Subcutaneous abdominal adipose tissue (tissue), 5 donors: Measurements from ENCODE around the gene VAT1L.

Experiments used
- H3K27ac ChIP-seq: one replicate; pipeline ENCODE4 v1.7.0; 2013; ENCODE audit warnings: low read depth, mild to moderate bottlenecking, inconsistent platforms, low read length, moderate library complexity
- H3K27me3 ChIP-seq, 5 donors: one replicate each; pipeline ENCODE4 v1.7.0; 2013; ENCODE audit warnings: low read length in 5 of 5, inconsistent platforms in 1 of 5; ENCODE audit not compliant: control insufficient read depth in 5 of 5, insufficient read depth in 4 of 5
- H3K36me3 ChIP-seq, 5 donors: one replicate each; pipeline ENCODE4 v1.7.0; 2013; ENCODE audit warnings: low read length in 5 of 5; ENCODE audit not compliant: control insufficient read depth in 5 of 5, insufficient read depth in 5 of 5
- H3K4me1 ChIP-seq, 5 donors: one replicate each; pipeline ENCODE4 v1.7.0; 2013; ENCODE audit warnings: low read length in 5 of 5, mild to moderate bottlenecking in 3 of 5, moderate library complexity in 1 of 5; ENCODE audit not compliant: control insufficient read depth in 5 of 5, insufficient read depth in 5 of 5
- H3K4me3 ChIP-seq, 5 donors: one replicate each; pipeline ENCODE4 v1.7.0; 2013; ENCODE audit warnings: low read length in 5 of 5, low read depth in 1 of 5
- H3K9ac ChIP-seq, 5 donors: one replicate each; pipeline ENCODE4 v1.7.0; 2013; ENCODE audit warnings: low read length in 5 of 5, mild to moderate bottlenecking in 4 of 5, moderate library complexity in 3 of 5
- H3K9me3 ChIP-seq, 5 donors: one replicate each; pipeline ENCODE4 v1.7.0; 2013; ENCODE audit warnings: low read length in 5 of 5; ENCODE audit not compliant: control insufficient read depth in 5 of 5
- donor health status: healthy.
- donor health status: healthy.
- donor health status: healthy.
- donor health status: healthy.
- donor health status: healthy.

The VAT1L gene

GRCh38 chr16:77897831-77898605 lies 109.7 kb downstream of the VAT1L start:
- no peaks in the 10 kb centered on the region for H3K36me3 ChIP-seq
- no peak overlapping the region for H3K4me3 ChIP-seq
- no peak overlapping the region for H3K9ac ChIP-seq
- H3K27me3 ChIP-seq, result no peaks in the 10 kb centered on the region
- no peaks in the 10 kb centered on the region for H3K9me3 ChIP-seq
- H3K4me1 ChIP-seq, result no peaks in the 10 kb centered on the region
- H3K27ac ChIP-seq, result no peak overlapping the region

GRCh38 chr16:77898671-77899211 lies 110.4 kb downstream of the VAT1L start:
- Histone ChIP-seq H3K9ac (no peak overlapping the region), H3K4me1 (no peaks in the 10 kb centered on the region), H3K36me3 (no peaks in the 10 kb centered on the region), H3K4me3 (no peak overlapping the region), H3K27ac (no peak overlapping the region), H3K9me3 (no peaks in the 10 kb centered on the region), H3K27me3 (no peaks in the 10 kb centered on the region)

- Histone ChIP-seq H3K36me3 (no peaks in the 10 kb centered on the region), H3K27me3 (no peaks in the 10 kb centered on the region), H3K4me3 (no peak overlapping the region), H3K4me1 (no peaks in the 10 kb centered on the region), H3K9me3 (no peaks in the 10 kb centered on the region), H3K9ac (no peak overlapping the region), H3K27ac (no peak overlapping the region)
These were observed 111.1 kb downstream of the VAT1L start for GRCh38 chr16:77899416-77899815.

DNA sequence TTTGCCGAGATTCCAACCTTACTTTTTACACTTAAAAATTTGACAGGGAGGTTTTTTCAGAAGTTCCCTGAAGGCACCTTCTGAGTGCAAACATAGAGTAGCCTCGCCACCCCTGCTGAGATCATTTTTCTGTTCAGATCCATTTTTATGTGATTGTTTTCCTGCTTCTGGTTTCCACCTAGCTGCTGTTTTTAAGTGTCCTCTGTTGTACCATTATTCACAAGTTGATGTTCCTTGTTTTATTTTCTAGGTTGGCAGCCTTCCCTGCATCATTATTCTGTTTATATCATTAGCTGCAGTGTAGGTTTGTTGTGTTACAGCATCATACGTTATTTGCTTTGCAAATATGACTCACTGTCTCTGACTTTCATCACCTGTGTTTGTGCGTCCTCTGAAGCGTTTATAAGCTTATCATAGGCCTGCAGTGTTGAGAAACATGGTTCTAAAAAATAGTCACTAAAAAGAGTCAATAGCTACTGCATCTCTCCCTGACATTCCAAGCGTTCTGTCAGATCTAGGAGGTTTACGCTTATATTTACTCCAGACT lies 117.1 kb downstream of the VAT1L start:
- H3K27ac ChIP-seq, result no peak overlapping the region
- no peak overlapping the region for H3K4me3 ChIP-seq
- H3K9me3 ChIP-seq, result no peaks in the 10 kb centered on the region
- peaks cover 0 to 4% (median 0%) of the 10 kb centered on the region in 5 donors for H3K27me3 ChIP-seq
- H3K9ac ChIP-seq, result no peak overlapping the region
- H3K36me3 ChIP-seq, result no peaks in the 10 kb centered on the region
- no peaks in the 10 kb centered on the region for H3K4me1 ChIP-seq

DNA sequence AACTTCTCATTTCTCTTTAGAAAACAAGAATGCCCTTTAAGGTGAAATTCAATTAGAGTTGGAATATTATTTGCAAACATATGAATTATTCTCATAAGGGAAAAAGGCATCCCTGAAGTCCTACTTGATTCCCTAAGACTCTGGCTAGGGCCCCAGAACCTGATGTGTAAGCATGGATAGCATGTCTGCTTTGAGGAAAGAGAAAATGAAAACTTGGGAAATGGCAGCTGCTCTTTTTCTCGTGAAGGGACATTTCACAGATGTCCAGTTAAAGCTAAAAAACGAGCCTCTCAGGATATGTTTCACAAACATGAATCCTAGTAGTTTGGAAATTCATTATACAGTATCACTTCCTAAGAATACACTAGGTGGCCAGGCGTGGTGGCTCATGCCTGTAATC lies 121.7 kb downstream of the VAT1L start:
- Histone ChIP-seq H3K4me3 (no peak overlapping the region), H3K9me3 (no peaks in the 10 kb centered on the region)

DNA sequence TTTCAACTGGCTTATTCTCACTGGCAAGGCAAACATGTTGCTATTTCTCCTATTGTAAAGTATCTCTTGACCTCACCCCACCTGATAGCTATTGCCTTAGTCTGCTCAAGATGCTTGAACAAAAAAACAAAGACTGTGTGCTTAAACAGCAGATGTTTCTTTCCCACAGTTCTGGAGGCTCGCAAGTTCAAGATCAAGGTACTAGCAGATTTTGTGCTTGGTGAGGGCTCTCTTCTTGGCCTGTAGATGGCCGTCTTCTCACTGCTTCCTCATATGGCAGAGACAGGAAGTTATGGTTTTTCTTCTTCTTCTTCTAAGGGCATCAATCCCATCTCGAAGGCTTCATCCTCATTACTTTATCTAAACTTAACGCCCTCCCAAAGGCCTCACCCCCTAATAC lies 124.3 kb downstream of the VAT1L start:
- Histone ChIP-seq H3K4me1 (no peaks in the 10 kb centered on the region), H3K9ac (no peak overlapping the region)

More for the DNA sequence above, 121.7 kb downstream of the VAT1L start:
- Histone ChIP-seq H3K27ac (no peak overlapping the region), H3K4me1 (no peaks in the 10 kb centered on the region), H3K36me3 (no peaks in the 10 kb centered on the region), H3K9ac (no peak overlapping the region), H3K27me3 (peaks cover 0 to 4% (median 0%) of the 10 kb centered on the region in 5 donors)

DNA sequence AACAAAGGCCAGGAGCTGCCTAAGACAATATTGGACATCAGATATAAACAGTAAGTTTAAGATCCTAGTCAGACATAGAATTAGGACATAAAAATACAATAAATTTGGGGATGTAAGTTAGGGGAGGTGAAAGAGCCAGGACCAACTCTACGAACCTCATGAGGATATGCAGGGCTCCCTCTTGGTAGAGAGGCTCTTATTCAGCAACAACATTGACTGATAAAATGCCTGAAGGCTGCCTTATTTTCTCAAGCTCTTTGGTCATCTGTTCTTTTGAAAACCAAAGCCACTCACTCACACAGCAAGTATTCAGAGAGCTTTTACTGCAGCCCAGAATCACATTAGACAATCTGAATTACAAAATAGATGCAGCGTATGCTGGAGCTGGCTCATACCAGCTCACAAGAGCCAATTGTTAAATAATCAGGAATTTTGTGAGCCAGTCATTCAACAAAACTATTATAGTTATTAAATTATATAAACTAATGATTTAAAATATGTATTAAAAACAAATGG lies 125.4 kb downstream of the VAT1L start:
- Histone ChIP-seq H3K27me3 (peaks cover 0 to under 1% (median 0%) of the 10 kb centered on the region in 5 donors), H3K36me3 (no peaks in the 10 kb centered on the region), H3K4me1 (no peaks in the 10 kb centered on the region), H3K27ac (no peak overlapping the region), H3K9ac (no peak overlapping the region), H3K9me3 (no peaks in the 10 kb centered on the region), H3K4me3 (no peak overlapping the region)

More for the DNA sequence above, 124.3 kb downstream of the VAT1L start:
- H3K4me3 ChIP-seq, result no peak overlapping the region
- H3K27ac ChIP-seq, result no peak overlapping the region
- H3K9me3 ChIP-seq, result no peaks in the 10 kb centered on the region
- no peaks in the 10 kb centered on the region for H3K36me3 ChIP-seq
- H3K27me3 ChIP-seq, result no peaks in the 10 kb centered on the region

GRCh38 chr16:77916111-77916510 lies 127.7 kb downstream of the VAT1L start:
- Histone ChIP-seq H3K4me3 (no peak overlapping the region), H3K9ac (no peak overlapping the region), H3K4me1 (no peaks in the 10 kb centered on the region), H3K27ac (no peak overlapping the region), H3K9me3 (no peaks in the 10 kb centered on the region), H3K36me3 (no peaks in the 10 kb centered on the region), H3K27me3 (peaks cover 0 to 2% (median 0%) of the 10 kb centered on the region in 5 donors)

- H3K4me1 ChIP-seq, result no peaks in the 10 kb centered on the region
- no peaks in the 10 kb centered on the region for H3K9me3 ChIP-seq
- no peak overlapping the region for H3K4me3 ChIP-seq
- no peak overlapping the region for H3K27ac ChIP-seq
- no peak overlapping the region for H3K9ac ChIP-seq
- H3K36me3 ChIP-seq, result no peaks in the 10 kb centered on the region
- H3K27me3 ChIP-seq, result peaks cover 0 to 2% (median 0%) of the 10 kb centered on the region in 5 donors
These were observed 129.6 kb downstream of the VAT1L start for GRCh38 chr16:77917971-77918370.
